Measurements from ENCODE around the gene TMEM132D.

DNA sequence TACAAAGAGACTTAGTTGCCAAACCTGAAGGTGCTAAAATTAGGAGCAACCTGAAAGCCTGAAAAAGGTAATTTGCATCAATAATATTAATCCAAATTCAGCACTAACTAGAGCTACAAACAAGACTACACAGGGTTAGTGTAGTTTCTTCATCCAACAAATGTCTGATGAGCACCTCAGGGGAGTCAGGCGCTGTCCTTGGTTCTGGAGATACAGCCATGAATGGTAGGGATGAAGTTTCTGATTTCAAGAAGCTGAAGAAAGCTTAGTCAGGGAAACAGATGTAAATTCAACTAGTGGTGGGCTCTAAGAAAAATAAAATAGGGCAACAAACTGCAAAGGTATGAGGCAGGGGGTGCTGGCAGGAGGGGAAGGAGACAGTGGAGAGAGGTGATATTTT, 784.3 kb downstream of the TMEM132D start:
- TF ChIP-seq, protein P1, sequence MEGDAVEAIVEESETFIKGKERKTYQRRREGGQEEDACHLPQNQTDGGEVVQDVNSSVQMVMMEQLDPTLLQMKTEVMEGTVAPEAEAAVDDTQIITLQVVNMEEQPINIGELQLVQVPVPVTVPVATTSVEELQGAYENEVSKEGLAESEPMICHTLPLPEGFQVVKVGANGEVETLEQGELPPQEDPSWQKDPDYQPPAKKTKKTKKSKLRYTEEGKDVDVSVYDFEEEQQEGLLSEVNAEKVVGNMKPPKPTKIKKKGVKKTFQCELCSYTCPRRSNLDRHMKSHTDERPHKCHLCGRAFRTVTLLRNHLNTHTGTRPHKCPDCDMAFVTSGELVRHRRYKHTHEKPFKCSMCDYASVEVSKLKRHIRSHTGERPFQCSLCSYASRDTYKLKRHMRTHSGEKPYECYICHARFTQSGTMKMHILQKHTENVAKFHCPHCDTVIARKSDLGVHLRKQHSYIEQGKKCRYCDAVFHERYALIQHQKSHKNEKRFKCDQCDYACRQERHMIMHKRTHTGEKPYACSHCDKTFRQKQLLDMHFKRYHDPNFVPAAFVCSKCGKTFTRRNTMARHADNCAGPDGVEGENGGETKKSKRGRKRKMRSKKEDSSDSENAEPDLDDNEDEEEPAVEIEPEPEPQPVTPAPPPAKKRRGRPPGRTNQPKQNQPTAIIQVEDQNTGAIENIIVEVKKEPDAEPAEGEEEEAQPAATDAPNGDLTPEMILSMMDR (IDR thresholded peaks at IDR 0.05): no peak
- TF ChIP-seq POLR2A (IDR thresholded peaks at IDR 0.05): no peak
